Right lobe of liver (tissue), 6 donors: ENCODE data around the gene C9. TPM values are rescaled to one million over a fixed set of nuclear protein-coding genes. Genes with fewer than 3 reads are reported as not detected.

Experiments used
- ATAC-seq, 4 donors: fragments of 200-7000 bp; cut with Tn5 transposase; one replicate each; pipeline ENCODE4 v1.9.1; 2020; ENCODE audit warnings: mild to moderate bottlenecking in 4 of 4, moderate library complexity in 4 of 4
- DNase-seq, 3 donors: peaks; one replicate each; pipeline ENCODE4 v3.0.0-alpha.2; 2020
- H3K27ac ChIP-seq, 3 donors: fragments of 200-600 bp; one replicate each; pipeline ENCODE4 v1.8.0; 2022
- H3K27me3 ChIP-seq, 2 donors: fragments of 200-600 bp; one replicate each; pipeline ENCODE4 v1.8.0; 2022
- H3K36me3 ChIP-seq, 4 donors: fragments of 200-600 bp; sonication (generic) in 1 of 4; one replicate each; pipeline versions ENCODE4 v1.5.1 to v1.8.0; 2017 to 2022; ENCODE audit warnings: control low read depth in 1 of 4
- H3K4me1 ChIP-seq, 4 donors: fragments of 200-600 bp; sonication (generic) in 1 of 4; one replicate each; pipeline versions ENCODE4 v1.5.1 to v1.8.0; 2017 to 2022; ENCODE audit warnings: control low read depth in 1 of 4
- H3K4me3 ChIP-seq, 3 donors: fragments of 200-600 bp; one replicate each; pipeline ENCODE4 v1.8.0; 2022
- H3K9me3 ChIP-seq, 4 donors: fragments of 200-600 bp; sonication (generic) in 1 of 4; one replicate each; pipeline versions ENCODE4 v1.5.1 to v1.8.0; 2017 to 2022; ENCODE audit warnings: control low read depth in 1 of 4
- POLR2A ChIP-seq: fragments of 450-650 bp; IDR thresholded peaks from one replicate; pipeline ENCODE4 v1.6.1; 2017; ENCODE audit warnings: antibody characterized with exemption, mild to moderate bottlenecking
- WGBS: methylation state at CpG from one replicate; pipeline ENCODE4 v1.1.6; 2018; ENCODE audit warnings: low coverage, low lambda C conversion rate; ENCODE audit not compliant: insufficient coverage; ENCODE audit errors: missing lambda C conversion rate; 5-methylcytosine and 5-hydroxymethylcytosine counted together
- intact Hi-C, 2 donors: fragments of 100-400 bp; cut with DNase I; formaldehyde crosslinking; loops; one replicate each; pipeline versions ENCODE4 v1.11.2 to v1.14.1; 2022
- total RNA-seq, 6 experiments: library from RNA; depleted of rRNA in 2 of 6; stranded (reverse); fragments of >200 nt in 2 of 6; fragmentation: NEBNext Ultra II Directional in 3 of 6; extraction: Animal tissue kit (Norgen Biotek cat#: 25700) in 3 of 6; gene quantifications; one replicate each; pipeline versions ENCODE4 v1.1.0 to v1.2.4, GENCODE V29; 2016 to 2023
- TF ChIP-seq, protein P1 (sequence below), 4 donors: fragments of 200-600 bp in 3 of 4; fragments of 450-650 bp in 1 of 4; IDR thresholded peaks; one replicate each; pipeline versions ENCODE4 v1.5.1 to v1.8.0; 2016 to 2022; ENCODE audit warnings: antibody characterized with exemption in 4 of 4, mild to moderate bottlenecking in 2 of 4
- donor health status: DM: no; HTN: yes; CAD: no.
- donor health status: DM: no; HTN: no; CAD: no.
- donor health status: DM: no; HTN: no; CAD: no.
- donor health status: DM: no; HTN: yes; CAD: no.
- donor health status: DM: no; HTN: yes; CAD: no.

The C9 gene
- total RNA-seq, 6 experiments from 2014 or later = 926 to 1,698 (median 1,449) TPM

DNA sequence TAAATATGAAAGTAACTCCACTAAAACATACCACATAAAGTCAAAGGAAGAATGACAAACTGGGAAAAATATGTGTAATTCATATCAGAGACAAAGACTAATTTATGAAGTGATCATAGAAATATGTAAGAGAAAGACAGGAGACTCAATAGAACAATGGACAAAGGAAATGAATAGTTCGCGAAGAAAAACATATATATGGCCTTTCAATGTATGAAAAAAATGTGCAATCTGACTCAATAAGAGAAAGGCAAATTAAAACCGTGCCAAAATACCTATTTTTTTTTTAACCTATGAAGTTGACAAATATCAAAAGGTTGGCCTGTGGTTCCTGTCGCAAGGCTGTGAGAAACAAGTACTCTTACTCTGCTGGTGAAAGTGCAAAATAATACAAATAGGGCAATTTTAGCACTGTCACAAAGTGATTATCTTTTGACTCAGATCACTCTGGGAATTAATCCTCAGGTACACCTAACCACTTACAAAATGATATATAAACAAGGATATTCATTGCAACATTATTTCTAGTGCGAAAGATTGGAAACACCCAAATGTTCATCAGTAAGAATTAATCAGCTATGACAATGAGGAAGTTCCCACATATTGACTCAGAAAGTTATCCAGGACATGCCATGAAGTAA is 3.7 kb downstream of the C9 start:
- Histone ChIP-seq H3K4me1 (peaks cover 0 to 44% (median 10%) of the 10 kb centered on the region in 4 donors), H3K27ac (peak overlapping the region in 1 of 3 donors; percentile 79), H3K9me3 (no peaks in the 10 kb centered on the region), H3K36me3 (peaks cover 0 to 10% (median 2%) of the 10 kb centered on the region in 4 donors), H3K27me3 (no peaks in the 10 kb centered on the region), H3K4me3 (peak overlapping the region; percentile 10 to 74 (median 58))
- intact Hi-C loops = no loop called here
- 37% methylated on average over 5 of the region's 5 CpGs for WGBS
- TF ChIP-seq, protein P1, sequence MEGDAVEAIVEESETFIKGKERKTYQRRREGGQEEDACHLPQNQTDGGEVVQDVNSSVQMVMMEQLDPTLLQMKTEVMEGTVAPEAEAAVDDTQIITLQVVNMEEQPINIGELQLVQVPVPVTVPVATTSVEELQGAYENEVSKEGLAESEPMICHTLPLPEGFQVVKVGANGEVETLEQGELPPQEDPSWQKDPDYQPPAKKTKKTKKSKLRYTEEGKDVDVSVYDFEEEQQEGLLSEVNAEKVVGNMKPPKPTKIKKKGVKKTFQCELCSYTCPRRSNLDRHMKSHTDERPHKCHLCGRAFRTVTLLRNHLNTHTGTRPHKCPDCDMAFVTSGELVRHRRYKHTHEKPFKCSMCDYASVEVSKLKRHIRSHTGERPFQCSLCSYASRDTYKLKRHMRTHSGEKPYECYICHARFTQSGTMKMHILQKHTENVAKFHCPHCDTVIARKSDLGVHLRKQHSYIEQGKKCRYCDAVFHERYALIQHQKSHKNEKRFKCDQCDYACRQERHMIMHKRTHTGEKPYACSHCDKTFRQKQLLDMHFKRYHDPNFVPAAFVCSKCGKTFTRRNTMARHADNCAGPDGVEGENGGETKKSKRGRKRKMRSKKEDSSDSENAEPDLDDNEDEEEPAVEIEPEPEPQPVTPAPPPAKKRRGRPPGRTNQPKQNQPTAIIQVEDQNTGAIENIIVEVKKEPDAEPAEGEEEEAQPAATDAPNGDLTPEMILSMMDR (IDR thresholded peaks at IDR 0.05) = no peak
- TF ChIP-seq POLR2A = no peak
- DNase-seq (no peak), ATAC-seq (peak in 1 of 4 donors; percentile 8)

DNA sequence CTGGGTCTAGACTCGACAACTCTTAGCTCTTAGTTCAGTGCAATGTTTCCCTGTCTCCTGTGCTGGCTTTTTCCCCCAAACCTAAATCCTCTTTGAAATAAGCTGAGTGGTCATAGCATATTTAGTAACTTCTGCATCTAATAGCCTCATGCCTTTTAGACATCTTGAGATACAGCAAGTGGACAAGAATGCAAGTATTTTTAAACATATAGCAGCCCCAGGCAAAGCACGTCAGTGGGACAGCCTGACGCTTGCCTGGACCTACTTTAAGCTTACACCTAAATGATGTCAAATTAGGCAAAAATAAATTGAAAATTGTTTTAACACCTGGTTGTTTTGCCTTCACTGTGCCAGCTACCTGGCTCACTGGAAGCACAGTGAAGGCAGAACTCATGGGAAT is 8.0 kb downstream of the C9 start:
- ATAC-seq (no peak), DNase-seq (no peak)
- Histone ChIP-seq H3K4me1 (peaks cover 0 to 48% (median 24%) of the 10 kb centered on the region in 4 donors), H3K36me3 (peaks cover 0 to 8% (median 2%) of the 10 kb centered on the region in 4 donors), H3K27me3 (no peaks in the 10 kb centered on the region), H3K4me3 (no peak overlapping the region), H3K27ac (no peak overlapping the region), H3K9me3 (no peaks in the 10 kb centered on the region)
- 97% methylated on average over 3 of the region's 3 CpGs for WGBS
- TF ChIP-seq POLR2A = no peak
- TF ChIP-seq, protein P1 (IDR thresholded peaks at IDR 0.05) = no peak
- intact Hi-C loops = no loop called here

DNA sequence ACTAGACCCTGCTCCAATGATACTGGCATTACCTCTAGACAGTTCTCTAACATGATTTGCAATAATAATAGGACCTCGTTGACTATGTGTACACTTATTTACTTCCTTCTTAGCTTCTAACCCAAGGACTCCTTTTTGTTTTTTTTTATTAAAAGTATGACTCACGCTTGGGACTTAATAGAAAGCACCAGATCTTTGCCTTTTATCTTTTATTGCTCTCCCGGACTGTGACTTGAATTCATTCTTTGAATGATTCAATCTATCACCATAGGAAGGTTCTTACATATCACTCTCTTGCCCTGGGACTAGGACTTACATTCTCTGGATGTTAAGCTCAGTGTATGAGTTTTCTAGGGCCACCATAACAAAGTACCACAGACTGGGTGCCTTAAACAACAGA is 9.0 kb downstream of the C9 start:
- Histone ChIP-seq H3K36me3 (peaks cover 0 to 4% (median 2%) of the 10 kb centered on the region in 4 donors), H3K27ac (no peak overlapping the region), H3K27me3 (no peaks in the 10 kb centered on the region), H3K4me1 (peaks cover 0 to 47% (median 22%) of the 10 kb centered on the region in 4 donors), H3K9me3 (no peaks in the 10 kb centered on the region), H3K4me3 (no peak overlapping the region)
- intact Hi-C loops = no loop called here
- ATAC-seq = no peak
- 74% methylated on average over 3 of the region's 3 CpGs for WGBS
- DNase-seq = no peak
- TF ChIP-seq POLR2A = no peak
- TF ChIP-seq, protein P1 (IDR thresholded peaks at IDR 0.05) = no peak

DNA sequence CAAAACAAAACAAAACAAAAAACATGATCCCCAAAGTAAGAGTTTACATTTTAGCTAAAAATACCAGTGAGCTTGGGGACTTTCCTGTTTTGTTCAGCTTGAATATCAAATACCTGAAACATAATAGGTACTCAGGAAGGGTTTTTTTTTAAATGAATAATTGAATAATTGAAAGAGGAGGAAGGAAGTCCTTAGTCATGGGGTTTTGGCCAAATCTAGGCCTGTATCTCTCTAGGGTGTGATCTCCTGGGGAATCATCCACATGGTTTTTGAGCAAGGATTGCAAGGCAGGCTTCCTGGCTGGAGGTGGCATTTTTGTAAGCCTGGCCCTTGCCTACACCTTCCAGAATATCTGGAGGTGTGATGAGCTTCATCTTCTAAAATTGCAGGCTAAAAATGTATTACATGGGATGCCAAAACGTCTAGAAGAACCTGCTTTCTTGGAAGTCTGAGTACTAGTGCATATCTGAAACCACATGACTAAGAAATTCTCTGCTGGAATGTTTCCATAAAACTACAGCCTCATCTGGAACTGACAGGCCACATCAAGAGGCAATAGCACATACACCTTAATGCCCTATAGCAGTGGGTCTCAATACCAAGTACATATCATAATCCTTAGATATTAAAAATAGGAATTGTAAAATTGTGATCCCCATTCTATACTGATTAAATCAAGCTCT is 10.4 kb downstream of the C9 start:
- ATAC-seq (peak in 1 of 4 donors; percentile 5), DNase-seq (no peak)
- intact Hi-C loops = no loop called here
- H3K27me3 ChIP-seq = no peaks in the 10 kb centered on the region
- TF ChIP-seq, protein P1 (IDR thresholded peaks at IDR 0.05) = no peak
- no peak for TF ChIP-seq POLR2A
- H3K9me3 ChIP-seq = no peaks in the 10 kb centered on the region
- H3K27ac ChIP-seq = no peak overlapping the region
- peaks cover 0 to 4% (median 1%) of the 10 kb centered on the region in 4 donors for H3K36me3 ChIP-seq
- H3K4me3 ChIP-seq = no peak overlapping the region
- peaks cover 0 to 43% (median 19%) of the 10 kb centered on the region in 4 donors for H3K4me1 ChIP-seq
- WGBS = 40% methylated on average over 1 of the region's 1 CpG
